Fibroblast of the aortic adventitia (primary cell): ENCODE results near the gene CD69. TPM values are rescaled to one million over a fixed set of nuclear protein-coding genes. Genes with fewer than 3 reads are reported as not detected.
"Not testable (repeated sequence)": the region's sequence is repeated elsewhere in the genome, so short reads cannot be mapped to it uniquely, and the experiment has no call there.

ENCODE experiments used
- DNase-seq: peaks from one replicate; pipeline ENCODE4 v3.0.0-alpha.2; 2010; ENCODE audit warnings: low read depth
- H3K4me3 ChIP-seq: 2 replicates; pipeline ENCODE4 v1.5.1; 2011; ENCODE audit warnings: low read depth, mild to moderate bottlenecking, control low read depth, low read length, moderate library complexity
- CTCF ChIP-seq: IDR thresholded peaks from 2 replicates; pipeline ENCODE4 v1.5.1; 2011; ENCODE audit warnings: mild to moderate bottlenecking, low read length, control low read depth, inconsistent platforms; ENCODE audit not compliant: insufficient read depth
- total RNA-seq: library from RNA; depleted of rRNA; stranded (reverse); fragments of >200 nt; gene quantifications from 2 replicates; pipeline ENCODE4 v1.2.3, GENCODE V29; 2012; ENCODE audit warnings: low replicate concordance

The CD69 gene
- total RNA-seq, 1 donor, result not detected

GRCh38 chr12:9707356-9707755 is 53.3 kb downstream of the CD69 start:
- no peak for TF ChIP-seq CTCF
- no peak overlapping the region for H3K4me3 ChIP-seq
- no peak for DNase-seq

DNA sequence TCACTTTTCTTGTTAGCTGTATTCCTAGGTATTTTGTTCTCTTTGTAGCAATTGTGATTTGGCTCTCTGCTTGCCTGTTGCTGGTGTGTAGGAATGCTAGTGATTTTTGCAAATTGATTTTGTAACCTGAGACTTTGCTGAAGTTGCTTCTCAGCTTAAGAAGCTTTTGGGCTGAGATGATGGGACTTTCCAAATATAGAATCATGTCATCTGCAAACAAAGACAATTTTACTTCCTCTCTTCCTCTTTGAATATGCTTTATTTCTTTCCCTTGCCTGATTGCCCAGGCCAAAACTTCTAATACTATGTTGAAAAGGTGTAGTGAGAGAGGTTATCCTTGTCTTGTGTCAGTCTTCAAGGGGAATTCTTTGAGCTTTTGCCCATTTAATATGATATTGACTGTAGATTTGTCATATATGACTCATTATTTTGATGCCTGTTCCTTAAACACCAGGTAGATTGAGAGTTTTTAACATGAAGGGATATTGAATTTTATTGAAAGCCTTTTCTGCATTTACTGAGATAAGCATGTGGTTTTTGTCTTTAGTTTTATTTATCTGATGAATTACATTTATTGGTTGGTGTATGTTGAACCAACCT is 54.5 kb downstream of the CD69 start:
- H3K4me3 ChIP-seq, result no peak overlapping the region
- no peak for TF ChIP-seq CTCF
- no peak for DNase-seq

DNA sequence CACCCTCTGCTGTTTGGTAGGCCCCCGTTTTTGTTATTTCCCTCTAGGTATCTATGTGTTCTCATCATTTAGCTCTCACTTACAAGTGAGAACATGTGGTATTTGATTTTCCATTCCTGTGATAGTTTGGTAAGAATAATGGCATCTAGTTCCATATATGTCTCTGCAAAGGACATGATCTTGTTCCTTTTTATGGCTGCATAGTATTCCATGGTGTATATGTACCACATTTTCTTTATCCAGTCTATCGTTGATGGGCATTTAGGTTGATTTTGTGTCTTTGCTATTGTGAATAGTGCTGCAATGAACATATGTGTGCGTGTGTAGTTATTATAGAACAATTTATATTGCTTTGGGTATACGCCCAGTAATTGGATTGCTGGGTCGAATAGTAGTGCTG is 56.1 kb downstream of the CD69 start:
- not testable (repeated sequence) for H3K4me3 ChIP-seq, DNase-seq

Other genes starting within 250 kb of the CD69 start
- not detected in 2 replicates for gene KLRB1, start 153.0 kb downstream of the CD69 start, total RNA-seq
- 4.6 and 16.7 TPM in 2 replicates for gene CLEC2D, start 91.2 kb downstream of the CD69 start, total RNA-seq
- gene CLECL1, start 27.8 kb downstream of the CD69 start, total RNA-seq, result not detected in 2 replicates
- not detected in 2 replicates for gene KLRF1, start 66.6 kb upstream of the CD69 start, total RNA-seq
- gene CLEC2B, start 108.5 kb upstream of the CD69 start, total RNA-seq, result 16.5 and 58.1 TPM in 2 replicates
- not detected in 2 replicates for gene KLRF2, start 120.6 kb upstream of the CD69 start, total RNA-seq
- not detected in 2 replicates for gene CLEC2A, start 171.5 kb upstream of the CD69 start, total RNA-seq
- not detected in 2 replicates for gene CLEC12A, start 210.5 kb upstream of the CD69 start, total RNA-seq
- not detected in 2 replicates for gene CLEC1B, start 238.2 kb upstream of the CD69 start, total RNA-seq
- gene CLEC12B, start 249.7 kb upstream of the CD69 start, total RNA-seq, result not detected in 2 replicates